Measurements from ENCODE around the gene SLC18A2. TPM values are rescaled to one million over a fixed set of nuclear protein-coding genes. Genes with fewer than 3 reads are reported as not detected.
"Not testable (repeated sequence)": the region's sequence is repeated elsewhere in the genome, so short reads cannot be mapped to it uniquely, and the experiment has no call there.

SLC18A2 gene
- total RNA-seq, 1 donor from 2014 or later: 0.13 TPM

DNA sequence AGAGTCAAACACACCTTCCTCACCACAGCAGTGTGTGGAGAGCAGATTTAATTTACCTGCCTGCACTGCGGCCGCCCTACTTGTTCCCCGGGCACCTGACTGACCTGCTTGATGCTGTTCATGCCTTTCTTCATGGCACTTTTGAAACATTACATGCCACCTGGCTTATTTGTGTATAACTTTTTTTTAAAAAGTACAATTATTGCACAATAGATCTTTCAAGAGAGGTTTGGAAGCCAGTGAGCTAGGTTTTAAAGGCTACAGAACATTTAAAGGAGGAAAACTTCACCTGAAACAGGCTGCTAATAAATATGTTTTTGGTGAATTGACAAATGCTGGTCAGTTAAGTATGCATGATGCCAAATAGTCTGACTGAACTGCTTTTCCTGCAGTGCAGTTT lies 33.1 kb downstream of the SLC18A2 start:
- TF ChIP-seq, protein P1, sequence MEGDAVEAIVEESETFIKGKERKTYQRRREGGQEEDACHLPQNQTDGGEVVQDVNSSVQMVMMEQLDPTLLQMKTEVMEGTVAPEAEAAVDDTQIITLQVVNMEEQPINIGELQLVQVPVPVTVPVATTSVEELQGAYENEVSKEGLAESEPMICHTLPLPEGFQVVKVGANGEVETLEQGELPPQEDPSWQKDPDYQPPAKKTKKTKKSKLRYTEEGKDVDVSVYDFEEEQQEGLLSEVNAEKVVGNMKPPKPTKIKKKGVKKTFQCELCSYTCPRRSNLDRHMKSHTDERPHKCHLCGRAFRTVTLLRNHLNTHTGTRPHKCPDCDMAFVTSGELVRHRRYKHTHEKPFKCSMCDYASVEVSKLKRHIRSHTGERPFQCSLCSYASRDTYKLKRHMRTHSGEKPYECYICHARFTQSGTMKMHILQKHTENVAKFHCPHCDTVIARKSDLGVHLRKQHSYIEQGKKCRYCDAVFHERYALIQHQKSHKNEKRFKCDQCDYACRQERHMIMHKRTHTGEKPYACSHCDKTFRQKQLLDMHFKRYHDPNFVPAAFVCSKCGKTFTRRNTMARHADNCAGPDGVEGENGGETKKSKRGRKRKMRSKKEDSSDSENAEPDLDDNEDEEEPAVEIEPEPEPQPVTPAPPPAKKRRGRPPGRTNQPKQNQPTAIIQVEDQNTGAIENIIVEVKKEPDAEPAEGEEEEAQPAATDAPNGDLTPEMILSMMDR (IDR thresholded peaks at IDR 0.05; ENCODE audit: unreplicated experiment): no peak
- Mint-ChIP-seq H3K27ac (no peak overlapping the region), H3K36me3 (peaks cover 1% of the 10 kb centered on the region), H3K27me3 (ENCODE audit: low read depth) (no peaks in the 10 kb centered on the region), H3K4me1 (peaks cover 18% of the 10 kb centered on the region), H3K9me3 (no peaks in the 10 kb centered on the region), H3K4me3 (no peak overlapping the region)
- no peak for DNase-seq (ENCODE audit: low spot score in 2 of 2, unreplicated experiment in 2 of 2)

DNA sequence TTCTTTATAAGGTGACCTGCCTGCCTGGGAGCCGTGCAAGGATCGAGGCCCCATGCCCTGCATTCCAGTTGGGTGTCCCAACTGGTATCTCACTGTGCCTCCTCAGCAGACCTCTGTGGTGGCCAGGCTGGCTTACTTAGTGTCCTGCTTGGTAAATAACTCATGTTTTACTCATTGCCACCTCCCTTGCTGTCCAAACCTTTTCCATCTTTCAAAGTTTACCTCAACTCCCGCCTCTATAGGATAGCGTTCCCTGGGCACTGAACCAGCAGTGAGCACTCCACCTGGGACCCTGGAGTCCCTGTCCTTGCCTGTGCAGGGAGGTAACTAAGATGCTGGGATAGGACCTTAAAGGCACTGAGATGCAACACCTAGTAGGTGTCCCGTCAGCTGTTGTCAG lies 33.6 kb downstream of the SLC18A2 start:
- Mint-ChIP-seq H3K36me3 (peaks cover 1% of the 10 kb centered on the region), H3K4me1 (peaks cover 18% of the 10 kb centered on the region), H3K27me3 (ENCODE audit: low read depth) (no peaks in the 10 kb centered on the region), H3K9me3 (no peaks in the 10 kb centered on the region), H3K27ac (no peak overlapping the region), H3K4me3 (no peak overlapping the region)
- TF ChIP-seq, protein P1 (IDR thresholded peaks at IDR 0.05; ENCODE audit: unreplicated experiment): no peak
- no peak for DNase-seq (ENCODE audit: low spot score in 2 of 2, unreplicated experiment in 2 of 2)

DNA sequence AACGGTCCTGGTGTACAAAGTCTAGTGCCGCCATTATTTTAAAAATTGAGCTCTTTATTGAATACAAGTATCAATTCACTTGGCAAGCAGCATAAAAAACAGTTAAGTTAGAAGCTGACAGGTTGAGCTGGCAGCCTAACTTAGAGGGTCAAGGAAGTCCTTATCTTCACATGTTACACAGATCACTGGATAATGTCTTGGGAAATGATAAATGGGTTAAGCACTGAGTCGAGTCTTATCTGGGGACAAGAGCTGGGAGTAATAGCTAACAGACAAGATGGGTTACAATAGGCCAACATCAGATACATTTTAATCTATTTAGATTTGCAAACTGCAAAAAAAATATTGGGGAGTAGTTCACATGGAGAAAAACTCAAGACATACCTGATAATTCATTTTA lies 34.2 kb downstream of the SLC18A2 start:
- no peaks in the 10 kb centered on the region for H3K27me3 Mint-ChIP-seq (ENCODE audit: low read depth)
- H3K4me3 Mint-ChIP-seq: no peak overlapping the region

DNA sequence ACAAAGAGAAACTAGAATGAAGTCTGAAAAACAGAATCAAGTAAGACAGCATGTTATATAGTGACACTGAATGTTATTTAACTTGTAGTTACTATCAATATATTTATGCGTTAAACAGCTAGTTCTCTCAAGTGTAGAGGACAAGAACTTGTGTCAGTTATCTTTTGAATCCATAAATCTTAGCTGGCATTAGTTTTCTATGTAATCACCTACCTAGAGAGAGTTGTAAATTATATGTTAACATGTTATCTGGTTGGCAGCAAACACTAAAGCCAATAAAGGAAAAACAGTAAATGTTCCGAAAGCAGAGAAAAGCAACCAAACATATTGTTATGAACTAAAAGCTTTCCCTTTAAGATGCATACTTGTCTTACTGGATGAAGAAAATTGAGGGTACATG lies 36.8 kb downstream of the SLC18A2 start:
- Mint-ChIP-seq H3K9me3 (no peaks in the 10 kb centered on the region), H3K4me1 (peaks cover 7% of the 10 kb centered on the region), H3K4me3 (no peak overlapping the region), H3K27me3 (ENCODE audit: low read depth) (no peaks in the 10 kb centered on the region), H3K27ac (no peak overlapping the region), H3K36me3 (peaks cover 1% of the 10 kb centered on the region)
- TF ChIP-seq, protein P1 (IDR thresholded peaks at IDR 0.05; ENCODE audit: unreplicated experiment): no peak
- no peak for DNase-seq (ENCODE audit: low spot score in 2 of 2, unreplicated experiment in 2 of 2)

More for the DNA sequence above, 34.2 kb downstream of the SLC18A2 start:
- DNase-seq (ENCODE audit: low spot score in 2 of 2, unreplicated experiment in 2 of 2): no peak
- TF ChIP-seq, protein P1 (IDR thresholded peaks at IDR 0.05; ENCODE audit: unreplicated experiment): no peak
- Mint-ChIP-seq H3K4me1 (peaks cover 18% of the 10 kb centered on the region), H3K36me3 (peaks cover 1% of the 10 kb centered on the region), H3K9me3 (no peaks in the 10 kb centered on the region), H3K27ac (no peak overlapping the region)

GRCh38 chr10:117284716-117285494 lies 44.0 kb downstream of the SLC18A2 start:
- no peaks in the 10 kb centered on the region for H3K9me3 Mint-ChIP-seq
- no peaks in the 10 kb centered on the region for H3K4me1 Mint-ChIP-seq
- no peak overlapping the region for H3K4me3 Mint-ChIP-seq
- TF ChIP-seq, protein P1 (IDR thresholded peaks at IDR 0.05; ENCODE audit: unreplicated experiment): no peak
- peaks cover 20% of the 10 kb centered on the region for H3K36me3 Mint-ChIP-seq
- DNase-seq (ENCODE audit: low spot score in 2 of 2, unreplicated experiment in 2 of 2): no peak
- no peaks in the 10 kb centered on the region for H3K27me3 Mint-ChIP-seq (ENCODE audit: low read depth)
- no peak overlapping the region for H3K27ac Mint-ChIP-seq

DNA sequence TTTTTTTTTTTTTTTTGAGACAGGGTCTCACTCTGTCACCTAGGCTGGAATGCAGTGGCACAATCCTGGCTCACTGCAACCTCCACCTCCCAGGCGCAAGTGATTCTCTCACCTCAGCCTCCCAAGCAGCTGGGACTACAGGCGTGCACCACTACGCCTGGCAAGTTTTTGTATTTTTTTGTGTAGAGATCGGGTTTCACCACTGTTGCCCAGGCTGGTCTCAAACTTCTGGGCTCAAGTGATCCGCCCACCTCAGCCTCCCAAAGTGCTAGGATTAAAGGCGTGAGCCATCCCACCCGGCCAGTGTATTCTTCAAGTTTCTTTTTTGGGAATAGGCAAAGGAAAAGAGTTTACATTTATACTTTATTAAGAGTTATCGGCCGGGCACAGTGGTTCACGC lies 50.0 kb downstream of the SLC18A2 start:
- not testable (repeated sequence) for H3K4me3 Mint-ChIP-seq; DNase-seq (ENCODE audit: low spot score in 2 of 2, unreplicated experiment in 2 of 2); H3K4me1 Mint-ChIP-seq; H3K27ac Mint-ChIP-seq; H3K9me3 Mint-ChIP-seq; H3K27me3 Mint-ChIP-seq (ENCODE audit: low read depth)
- peaks cover 13% of the 10 kb centered on the region for H3K36me3 Mint-ChIP-seq

Data from mesothelial cell of epicardium (in vitro differentiated cells).